HG02870 (cell line): ENCODE data around the gene CBFB.
"Not testable (repeated sequence)": the region's sequence is repeated elsewhere in the genome, so short reads cannot be mapped to it uniquely, and the experiment has no call there.

Source experiments
- ATAC-seq: cut with Tn5 transposase; IDR thresholded peaks from one replicate; pipeline ENCODE4 v1.9.1; 2021; ENCODE audit warnings: mild to moderate bottlenecking, moderate library complexity; ENCODE audit not compliant: unreplicated experiment

CBFB gene

GRCh38 chr16:67120025-67120424, 91.1 kb downstream of the CBFB start:
- ATAC-seq: no peak

- ATAC-seq: not testable (repeated sequence)
Measured at GRCh38 chr16:67122799-67123198, 93.8 kb downstream of the CBFB start.

- ATAC-seq: no peak
Measured at GRCh38 chr16:67128417-67128816, 99.5 kb downstream of the CBFB start.

- no peak for ATAC-seq
Measured at GRCh38 chr16:67128887-67129286, 99.9 kb downstream of the CBFB start.

GRCh38 chr16:67129422-67129821, 100.5 kb downstream of the CBFB start:
- no peak for ATAC-seq

GRCh38 chr16:67137605-67138004, 108.7 kb downstream of the CBFB start:
- no peak for ATAC-seq

DNA sequence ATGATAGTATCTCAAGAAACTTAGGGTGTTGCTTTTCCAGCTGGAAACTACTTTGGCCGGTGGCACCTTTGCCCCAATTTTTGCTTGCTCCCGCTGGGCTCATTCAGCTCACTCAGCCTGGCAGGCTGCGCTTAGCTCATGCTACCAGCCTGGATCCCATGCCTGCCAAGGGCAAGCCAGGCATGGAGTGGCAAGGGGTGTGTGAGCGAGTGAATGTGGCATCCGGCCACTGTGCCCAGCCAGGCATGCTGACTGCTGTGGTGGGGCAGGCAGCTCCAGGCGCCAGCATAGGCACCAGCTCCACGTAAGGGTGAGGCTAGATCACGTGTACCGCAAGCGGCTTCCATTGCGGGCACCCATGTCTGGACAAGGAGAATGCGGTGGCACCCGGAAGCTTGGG, 112.4 kb downstream of the CBFB start:
- no peak for ATAC-seq

- ATAC-seq: no peak
Measured at GRCh38 chr16:67142342-67142741, 113.4 kb downstream of the CBFB start.

DNA sequence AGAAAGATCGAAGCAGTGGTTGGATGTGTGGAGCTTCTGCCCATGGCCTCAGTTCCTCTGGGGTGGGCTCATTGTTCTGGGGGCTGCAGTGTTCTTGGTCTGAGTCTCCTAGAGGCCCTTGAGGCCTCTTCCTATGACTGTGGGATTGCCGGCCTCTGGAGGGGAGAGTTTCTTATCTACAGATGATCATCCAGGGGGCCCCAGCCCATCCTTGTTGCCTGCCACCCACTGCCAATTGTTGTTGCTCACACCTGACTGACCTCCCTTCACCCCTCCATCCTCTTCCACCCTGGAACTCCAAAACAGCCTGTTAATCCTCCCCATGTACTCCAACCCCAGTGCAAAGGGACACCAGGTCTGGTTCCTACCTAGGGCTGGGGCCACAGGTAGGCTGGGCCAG, 116.0 kb downstream of the CBFB start:
- ATAC-seq: no peak

- ATAC-seq: no peak
Measured at GRCh38 chr16:67145746-67146145, 116.8 kb downstream of the CBFB start.

DNA sequence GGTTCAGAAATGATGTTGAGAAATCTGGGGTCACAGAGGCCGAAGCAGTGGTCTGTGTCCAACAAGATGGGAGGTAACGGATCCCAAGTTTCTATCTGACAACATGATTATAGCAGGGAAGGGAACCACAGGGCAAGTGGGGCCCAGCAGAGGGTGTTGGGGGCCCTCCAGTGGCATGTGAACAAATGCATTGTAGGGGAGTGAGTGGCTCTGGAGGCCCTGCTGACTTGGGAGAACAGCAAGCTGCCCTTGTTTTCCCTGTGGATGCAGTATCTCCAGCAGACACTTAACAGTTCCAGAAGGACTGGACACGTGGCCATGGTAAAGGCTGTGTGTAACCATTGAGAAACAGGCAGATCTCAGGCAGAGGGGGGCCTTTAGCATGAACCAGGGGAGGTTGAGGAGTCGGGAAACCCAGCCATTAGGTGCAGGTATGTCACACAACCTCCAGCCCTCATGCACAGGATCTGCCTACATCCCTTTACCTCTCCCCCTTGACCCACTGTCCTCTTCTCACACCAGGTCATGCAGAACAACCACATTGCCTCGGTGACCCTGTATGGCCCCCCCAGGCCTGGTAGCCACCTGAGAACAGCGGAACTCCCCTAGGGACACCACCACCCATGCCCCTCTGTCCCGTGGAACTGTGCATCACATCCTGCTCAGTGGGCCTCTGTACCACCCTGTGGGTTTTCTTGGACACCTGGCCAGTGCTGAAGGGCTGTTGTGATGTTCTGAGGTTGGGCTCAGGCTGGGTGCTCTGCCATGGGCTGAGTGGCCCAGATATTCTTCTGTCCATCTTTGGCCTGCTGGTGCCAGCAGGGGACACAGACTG, 117.8 kb downstream of the CBFB start:
- no peak for ATAC-seq

- ATAC-seq: no peak
Measured at GRCh38 chr16:67147437-67148140, 118.6 kb downstream of the CBFB start.

DNA sequence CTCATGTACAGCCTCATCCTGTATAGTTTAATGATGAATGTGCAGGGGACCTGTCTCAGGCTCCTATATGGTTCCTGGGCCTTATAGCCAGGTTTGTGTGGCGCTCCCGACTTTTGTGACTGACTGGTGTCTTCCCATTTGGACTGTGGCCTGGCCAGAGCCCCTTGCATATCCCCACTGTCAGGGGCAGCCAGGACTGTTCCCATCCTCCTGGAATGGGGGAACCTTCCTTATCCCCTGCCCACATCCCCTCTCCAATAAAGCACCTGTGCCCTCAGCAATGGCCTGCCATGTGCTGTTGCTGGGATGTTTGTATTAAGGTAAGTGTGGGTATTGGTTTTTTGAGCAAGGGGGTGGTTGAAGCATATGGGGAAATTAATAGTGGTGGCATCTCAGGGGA, 119.3 kb downstream of the CBFB start:
- ATAC-seq: no peak

GRCh38 chr16:67148656-67149275, 119.8 kb downstream of the CBFB start:
- ATAC-seq: no peak

DNA sequence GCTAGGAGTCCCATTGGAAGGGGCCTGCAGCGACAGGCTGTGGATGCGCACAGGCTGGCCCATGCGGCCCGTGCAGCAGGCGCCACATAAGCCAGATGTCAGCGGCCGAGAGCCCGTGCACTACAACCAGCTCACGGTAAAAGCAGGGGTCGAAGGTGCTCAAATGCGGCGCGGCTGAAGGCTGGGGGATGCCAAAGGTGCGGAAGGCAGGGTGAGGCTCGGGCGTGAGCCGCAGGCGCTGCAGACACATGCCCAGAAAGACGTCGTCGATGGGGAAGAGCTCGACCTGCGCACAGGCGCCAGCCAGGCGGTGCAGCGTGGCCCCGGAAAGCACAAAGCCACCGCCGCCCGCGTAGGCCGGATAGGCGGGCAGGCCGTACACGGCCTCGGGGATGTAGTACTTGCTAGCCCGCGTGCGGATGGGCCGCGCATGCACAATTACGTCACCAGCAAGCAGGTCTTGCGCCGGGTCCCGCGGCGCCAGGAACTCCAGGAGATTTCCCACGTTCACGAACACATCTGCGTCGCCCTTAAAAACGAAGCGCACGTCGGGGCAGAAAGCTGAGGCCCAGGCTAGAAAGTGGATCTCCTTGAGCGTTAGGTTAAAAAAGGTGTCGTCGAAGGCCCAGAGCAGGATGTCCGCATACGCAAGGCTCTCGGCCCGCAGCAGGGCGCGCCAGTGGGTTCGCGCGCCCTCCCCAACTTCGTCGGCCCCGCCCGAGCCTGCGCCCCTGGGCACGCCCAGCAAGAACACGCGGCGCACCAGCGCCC, 120.5 kb downstream of the CBFB start:
- no peak for ATAC-seq

DNA sequence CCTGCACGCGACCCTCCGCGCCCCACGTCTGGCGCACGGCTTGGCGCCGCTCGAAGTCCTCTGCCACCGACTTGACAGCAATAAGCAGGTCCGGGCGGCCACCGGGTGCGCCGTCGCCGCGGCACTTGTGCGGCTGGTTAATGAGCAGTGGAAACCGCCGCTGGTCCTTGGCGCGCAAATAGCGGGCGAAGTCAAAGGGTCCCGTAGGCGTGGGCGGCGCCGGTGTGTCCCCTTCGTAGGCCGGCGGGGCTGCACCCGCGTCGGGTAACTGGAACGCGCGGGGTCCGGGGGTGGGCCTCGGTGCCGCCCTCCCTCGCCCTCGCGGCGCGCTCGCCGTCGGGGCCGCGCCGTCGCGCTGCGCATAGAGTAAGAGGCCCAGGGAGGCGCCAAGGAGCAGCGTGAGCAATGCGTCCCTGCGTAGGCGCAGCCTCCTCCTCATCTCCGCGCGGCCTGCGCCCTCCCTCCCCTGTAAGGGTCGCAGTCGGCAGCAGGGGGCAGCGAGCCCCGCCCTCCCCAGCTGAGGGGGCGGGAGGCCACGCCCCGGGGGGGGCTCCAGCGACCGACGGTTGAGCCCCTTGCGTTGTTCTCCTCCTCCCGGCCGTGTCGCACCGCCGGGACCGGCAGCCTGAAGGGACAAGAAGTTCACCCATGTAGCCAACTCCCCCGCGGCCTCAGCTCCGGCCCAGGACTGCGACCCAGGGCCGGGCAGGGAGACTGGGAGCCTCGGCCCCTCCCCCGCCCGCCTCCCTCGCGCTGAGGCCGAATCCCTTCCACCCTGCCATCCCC, 121.3 kb downstream of the CBFB start:
- ATAC-seq: peak; percentile 29
